Head of caudate nucleus (tissue), 42 donors: ENCODE data around the gene SNCAIP.

Experiments
- DNase-seq, 42 donors: peaks; one replicate each; pipeline versions ENCODE4 v3.0.0 to v3.0.0-alpha.2; 2020 to 2021; ENCODE audit warnings: mixed read lengths in 7 of 42
- intact Hi-C: fragments of 100-400 bp; cut with DNase I; formaldehyde crosslinking; loops from one replicate; pipeline ENCODE4 v1.15.0; 2022

Gene SNCAIP

DNA sequence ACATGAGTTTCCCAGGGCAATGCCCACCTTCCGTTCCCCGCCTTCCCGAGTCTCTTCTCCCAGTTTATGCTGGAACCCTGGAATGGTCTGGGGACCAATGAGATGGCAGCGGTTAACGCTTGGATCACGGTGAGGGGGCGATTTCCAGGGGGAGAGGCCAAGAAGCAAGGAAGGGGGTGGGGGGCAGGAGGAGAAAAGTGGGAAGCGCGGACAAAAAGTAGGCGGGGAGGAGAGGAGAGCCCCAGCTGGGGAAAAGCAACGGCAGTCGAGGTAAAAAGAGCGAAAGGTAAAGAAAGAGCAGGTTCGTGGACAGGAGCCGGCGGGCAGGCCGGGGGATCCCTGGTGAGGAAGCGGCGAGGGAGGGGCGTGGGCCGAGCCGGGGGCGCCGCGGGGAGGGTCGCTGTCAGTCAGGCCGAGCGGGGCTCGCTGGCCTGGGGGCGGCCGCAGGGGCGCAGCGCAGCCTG lies 508 bp upstream of the SNCAIP start:
- intact Hi-C loops, result no loop called here
- peak in 22 of 42 donors; percentile 2 to 53 (median 19) for DNase-seq

DNA sequence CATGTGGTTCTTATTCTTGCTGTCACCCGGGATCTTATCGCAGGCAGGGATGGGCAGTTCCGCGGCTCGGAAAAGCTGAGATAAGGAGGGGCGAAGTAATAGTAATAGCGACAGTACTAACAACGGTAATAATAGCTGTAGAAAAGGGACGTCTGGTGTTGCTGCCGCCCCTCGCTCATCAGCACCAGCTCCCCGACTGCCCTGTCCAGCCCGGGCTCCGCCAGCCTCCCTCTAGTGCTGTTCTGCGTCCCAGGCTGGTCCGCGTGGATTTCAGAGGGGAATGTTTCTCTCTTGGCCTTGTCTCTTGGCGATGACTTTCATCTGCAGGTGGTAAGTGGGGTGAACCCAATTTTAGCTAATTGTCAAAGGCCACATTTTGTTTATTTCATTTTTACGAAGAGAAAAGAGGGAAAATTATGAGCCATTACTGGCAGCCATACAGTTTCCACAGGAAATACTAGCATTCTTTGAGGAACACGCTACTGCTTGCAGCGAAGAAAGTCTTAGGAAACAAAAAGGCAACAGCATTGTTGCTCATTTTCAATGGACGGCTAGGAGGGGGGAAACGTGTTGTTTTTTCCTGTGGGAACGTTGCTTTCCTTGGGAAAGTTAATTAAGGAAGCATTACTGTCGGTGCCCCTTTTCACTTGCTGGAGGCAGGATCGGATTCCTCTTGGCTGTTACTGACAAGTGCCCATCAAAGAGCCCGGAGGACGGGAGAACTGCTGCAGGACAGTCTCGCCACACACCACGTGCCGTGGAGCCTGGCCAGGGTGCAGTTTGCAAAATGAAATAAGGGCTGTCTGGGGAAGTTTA lies 762 bp downstream of the SNCAIP start:
- intact Hi-C loops, result no loop called here
- DNase-seq, result peak in 37 of 42 donors; percentile 13 to 69 (median 40)

DNA sequence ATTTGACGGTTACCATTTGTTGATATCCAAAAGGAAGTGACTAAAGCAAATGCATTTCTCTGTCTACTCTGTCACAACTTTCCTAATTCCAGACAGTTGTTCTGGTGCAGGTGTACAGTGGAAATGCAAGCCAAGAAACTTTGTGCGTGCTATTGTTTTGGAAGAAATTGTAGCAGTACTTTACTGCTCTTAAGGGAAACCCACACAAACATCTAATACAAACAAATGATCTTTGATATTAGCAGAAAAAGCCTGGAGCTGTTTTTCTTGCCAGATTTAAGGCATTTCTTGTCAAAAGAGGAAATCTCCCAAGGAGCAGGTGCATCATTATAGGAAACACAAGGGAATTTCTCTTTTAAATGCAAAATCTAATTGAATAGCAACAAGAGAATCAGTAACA lies 2.0 kb downstream of the SNCAIP start:
- DNase-seq, result no peak
- intact Hi-C loops, result no loop called here

DNA sequence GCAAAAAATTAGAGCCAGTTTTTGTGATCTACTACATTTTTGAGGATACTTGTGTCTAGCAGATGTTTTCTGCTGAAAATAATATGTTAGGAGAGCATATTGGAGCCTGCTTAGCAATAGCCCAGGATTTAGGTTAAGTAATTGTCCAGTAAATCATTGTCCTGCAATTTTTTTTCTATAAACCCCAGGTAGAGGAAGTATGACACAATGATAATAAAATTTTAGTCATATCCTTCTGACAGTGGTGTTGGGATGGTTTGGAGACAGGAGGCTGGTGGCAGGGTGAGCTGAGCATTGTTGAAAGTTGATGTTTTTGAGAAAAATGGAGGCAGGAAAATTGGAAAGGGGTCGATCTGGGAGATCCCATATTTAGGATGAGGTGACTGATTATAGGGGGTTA lies 3.5 kb downstream of the SNCAIP start:
- intact Hi-C loops, result no loop called here
- no peak for DNase-seq

DNA sequence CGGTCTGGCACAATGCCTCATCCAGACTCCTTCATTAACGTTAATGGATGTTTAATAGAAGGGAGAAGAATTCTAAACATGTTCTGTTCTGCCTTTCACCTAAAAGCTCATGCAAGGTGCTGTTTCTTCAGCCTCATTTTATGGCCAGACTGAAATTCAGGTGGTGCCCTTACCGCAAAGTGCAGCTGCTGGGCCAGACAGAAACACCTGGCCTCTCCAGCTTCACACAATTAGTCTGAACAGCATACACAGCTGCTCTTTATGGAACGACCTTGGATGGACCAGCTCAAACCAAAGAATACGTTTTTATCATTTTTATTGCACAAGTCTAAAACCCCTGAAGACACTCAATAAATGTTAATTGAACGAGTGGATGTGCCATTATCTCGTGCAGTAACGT lies 4.6 kb downstream of the SNCAIP start:
- no peak for DNase-seq
- intact Hi-C loops, result no loop called here

- intact Hi-C loops, result no loop called here
Measured at GRCh38 chr5:122319897-122320296, 7.9 kb downstream of the SNCAIP start.

GRCh38 chr5:122321921-122322320 lies 9.9 kb downstream of the SNCAIP start:
- DNase-seq, result no peak
- intact Hi-C loops, result no loop called here

More at GRCh38 chr5:122319897-122320296, 7.9 kb downstream of the SNCAIP start:
- DNase-seq, result no peak

- intact Hi-C loops, result no loop called here
- DNase-seq, result peak in 4 of 42 donors; percentile 6 to 41 (median 15)
Measured at GRCh38 chr5:122322801-122323548, 10.9 kb downstream of the SNCAIP start.

DNA sequence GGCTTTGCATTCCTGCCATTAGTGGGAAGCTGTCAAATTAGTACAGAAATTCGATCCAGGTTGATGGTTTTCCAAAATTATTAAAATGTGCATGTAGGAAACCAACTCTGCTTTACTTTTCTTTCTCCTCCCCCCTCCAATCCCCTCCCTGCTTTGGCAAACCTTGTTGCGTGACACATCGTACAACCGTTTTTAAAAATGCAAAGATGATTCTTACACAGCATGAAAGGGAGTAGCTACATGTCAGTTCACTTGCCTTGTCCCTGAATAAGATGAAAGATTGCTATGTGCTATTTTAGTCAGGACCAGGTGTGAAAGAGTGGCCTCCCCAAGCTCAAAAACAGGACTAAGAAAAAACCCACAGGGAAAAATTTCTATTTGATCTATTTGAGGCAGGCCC lies 11.7 kb downstream of the SNCAIP start:
- intact Hi-C loops, result no loop called here
- peak in 1 of 42 donors; percentile 38 for DNase-seq

DNA sequence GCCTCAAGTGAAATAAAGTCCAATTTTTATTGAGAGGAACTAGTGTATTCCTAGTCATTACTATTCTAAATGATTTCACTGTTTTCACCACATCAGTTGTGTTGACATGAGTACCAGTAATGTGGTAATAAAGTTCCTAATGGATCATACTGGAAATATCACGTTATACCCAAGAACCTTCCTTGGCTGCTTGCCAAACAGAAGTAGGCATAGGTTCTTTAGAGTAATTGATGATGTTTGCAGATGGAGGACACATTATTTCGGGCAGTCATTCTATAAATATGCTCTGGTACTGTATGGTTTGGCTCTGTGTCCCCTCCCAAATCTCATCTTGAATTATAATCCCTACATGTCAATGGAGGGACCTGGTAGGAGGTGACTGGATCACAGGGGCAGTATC lies 15.1 kb downstream of the SNCAIP start:
- DNase-seq, result no peak
- intact Hi-C loops, result no loop called here

GRCh38 chr5:122330881-122331280 lies 18.8 kb downstream of the SNCAIP start:
- intact Hi-C loops, result no loop called here
- no peak for DNase-seq

DNA sequence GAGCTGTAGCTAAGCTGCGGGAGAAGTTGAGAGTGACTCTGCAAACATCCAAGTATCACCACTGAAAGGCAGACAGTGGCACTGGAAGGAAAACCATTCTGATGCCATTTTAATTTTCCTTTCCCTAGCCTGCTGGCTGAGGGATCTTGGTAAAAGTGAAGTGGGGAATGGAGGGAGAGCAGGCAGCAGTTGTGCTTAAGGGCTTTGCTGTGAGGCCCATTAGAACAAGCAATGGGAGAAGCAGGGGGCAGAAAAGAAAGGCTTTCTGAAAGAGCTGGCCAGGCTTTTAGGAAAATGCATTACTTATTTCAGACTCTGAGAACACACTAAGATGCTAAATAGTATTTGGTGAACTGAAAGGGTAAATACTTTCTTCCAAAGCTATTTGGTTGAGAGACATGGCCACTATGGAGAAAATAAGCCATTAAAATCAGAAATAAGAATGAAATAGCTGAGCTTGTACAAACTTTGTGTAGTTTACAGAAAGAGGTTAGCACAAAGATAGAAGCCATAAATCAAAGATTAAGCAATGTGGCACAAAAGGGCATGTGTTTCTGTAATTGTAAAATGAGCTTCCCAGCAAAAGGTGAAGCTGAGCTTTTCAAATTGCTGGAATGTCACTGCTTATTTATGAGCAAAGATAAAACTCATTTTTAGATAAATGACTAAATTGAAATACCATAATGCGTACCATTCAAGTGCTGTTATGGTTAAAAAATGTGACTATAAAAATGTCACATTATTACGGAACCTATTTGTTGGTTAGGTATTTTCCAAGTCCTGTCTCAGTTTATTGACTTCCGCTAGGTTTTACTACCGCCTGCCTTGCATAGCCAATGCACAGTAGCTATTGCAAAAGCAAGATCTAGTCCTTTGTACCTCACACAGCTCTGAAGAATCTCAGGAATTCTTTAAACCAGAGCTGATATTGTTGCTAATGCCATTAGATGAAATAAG lies 20.8 kb downstream of the SNCAIP start:
- intact Hi-C loops, result no loop called here
- DNase-seq, result no peak

GRCh38 chr5:122333564-122333963 lies 21.5 kb downstream of the SNCAIP start:
- intact Hi-C loops, result no loop called here
- DNase-seq, result no peak

- intact Hi-C loops, result no loop called here
Measured at GRCh38 chr5:122339591-122339990, 27.6 kb downstream of the SNCAIP start.

GRCh38 chr5:122341087-122341486 lies 29.1 kb downstream of the SNCAIP start:
- no peak for DNase-seq
- intact Hi-C loops, result no loop called here

More at GRCh38 chr5:122339591-122339990, 27.6 kb downstream of the SNCAIP start:
- DNase-seq, result no peak

- DNase-seq, result no peak
- intact Hi-C loops, result no loop called here
Measured at GRCh38 chr5:122342256-122342655, 30.2 kb downstream of the SNCAIP start.

DNA sequence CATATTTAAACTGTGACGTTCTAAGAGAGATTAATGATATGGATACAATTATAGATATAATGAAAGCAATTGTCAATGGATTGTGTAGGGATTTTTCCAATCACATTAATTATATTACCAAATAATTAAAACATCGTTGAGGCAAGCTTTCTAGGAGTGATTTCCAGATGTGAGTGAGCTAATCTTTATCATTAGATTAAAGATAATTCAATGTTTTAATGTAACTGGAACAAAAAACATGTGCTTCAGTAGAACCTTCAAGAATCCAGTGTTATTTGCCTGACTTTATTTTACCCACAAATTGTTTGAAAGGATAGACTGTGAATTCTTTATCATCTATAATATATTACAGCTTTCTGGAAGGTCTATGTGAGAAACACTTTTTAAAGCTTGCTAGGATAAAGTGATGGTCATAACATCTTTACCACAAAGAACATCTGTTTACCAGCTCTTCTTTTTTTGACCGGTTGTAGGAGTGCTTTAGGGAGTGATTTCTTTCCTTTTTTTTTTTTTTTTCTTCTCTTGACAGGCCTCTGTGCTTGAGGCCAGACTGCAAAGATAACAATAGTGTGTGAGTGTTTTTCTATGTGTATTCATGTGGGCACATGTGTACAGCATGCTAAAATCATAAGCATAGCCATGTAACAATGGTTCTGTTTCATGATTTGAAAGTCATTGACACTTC lies 35.0 kb downstream of the SNCAIP start:
- intact Hi-C loops, result no loop called here
- no peak for DNase-seq

GRCh38 chr5:122350496-122350895 lies 38.5 kb downstream of the SNCAIP start:
- intact Hi-C loops, result no loop called here
- DNase-seq, result no peak
